Measurements from ENCODE around the gene CELF4.

GRCh38 chr18:37395631-37396030 is 170.0 kb downstream of the CELF4 start:
- TF ChIP-seq TEAD4 (IDR thresholded peaks at IDR 0.05), result no peak
- TF ChIP-seq, protein P1, sequence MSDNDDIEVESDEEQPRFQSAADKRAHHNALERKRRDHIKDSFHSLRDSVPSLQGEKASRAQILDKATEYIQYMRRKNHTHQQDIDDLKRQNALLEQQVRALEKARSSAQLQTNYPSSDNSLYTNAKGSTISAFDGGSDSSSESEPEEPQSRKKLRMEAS (IDR thresholded peaks at IDR 0.05), result no peak
- TF ChIP-seq RAD21 (IDR thresholded peaks at IDR 0.05; ENCODE audit: low read depth), result no peak
- TF ChIP-seq EP300 (IDR thresholded peaks at IDR 0.05; ENCODE audit: borderline replicate concordance), result no peak
- no peak for TF ChIP-seq REST (IDR thresholded peaks at IDR 0.05; ENCODE audit: low read depth)
- no peak; the same call in 1 of the 2 replicates for TF ChIP-seq TAF1 (IDR thresholded peaks at IDR 0.05; ENCODE audit: low read depth)

Data from Ishikawa (cell line).